ENCODE measurements around the gene THSD7B.

GRCh38 chr2:136994793-136995192 lies 229.4 kb downstream of the THSD7B start:
- TF ChIP-seq, protein P1, sequence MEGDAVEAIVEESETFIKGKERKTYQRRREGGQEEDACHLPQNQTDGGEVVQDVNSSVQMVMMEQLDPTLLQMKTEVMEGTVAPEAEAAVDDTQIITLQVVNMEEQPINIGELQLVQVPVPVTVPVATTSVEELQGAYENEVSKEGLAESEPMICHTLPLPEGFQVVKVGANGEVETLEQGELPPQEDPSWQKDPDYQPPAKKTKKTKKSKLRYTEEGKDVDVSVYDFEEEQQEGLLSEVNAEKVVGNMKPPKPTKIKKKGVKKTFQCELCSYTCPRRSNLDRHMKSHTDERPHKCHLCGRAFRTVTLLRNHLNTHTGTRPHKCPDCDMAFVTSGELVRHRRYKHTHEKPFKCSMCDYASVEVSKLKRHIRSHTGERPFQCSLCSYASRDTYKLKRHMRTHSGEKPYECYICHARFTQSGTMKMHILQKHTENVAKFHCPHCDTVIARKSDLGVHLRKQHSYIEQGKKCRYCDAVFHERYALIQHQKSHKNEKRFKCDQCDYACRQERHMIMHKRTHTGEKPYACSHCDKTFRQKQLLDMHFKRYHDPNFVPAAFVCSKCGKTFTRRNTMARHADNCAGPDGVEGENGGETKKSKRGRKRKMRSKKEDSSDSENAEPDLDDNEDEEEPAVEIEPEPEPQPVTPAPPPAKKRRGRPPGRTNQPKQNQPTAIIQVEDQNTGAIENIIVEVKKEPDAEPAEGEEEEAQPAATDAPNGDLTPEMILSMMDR (IDR thresholded peaks at IDR 0.05), result no peak
- TF ChIP-seq POLR2A (IDR thresholded peaks at IDR 0.05), result no peak
